GM23338 (cell line): ENCODE measurements around the gene SDHAF2.

Experiments used
- CREB1 ChIP-seq: fragments of 250-450 bp; sonication (Bioruptor Pico); IDR thresholded peaks from 2 replicates; pipeline ENCODE4 v1.5.0; 2020; ENCODE audit warnings: low read depth, mild to moderate bottlenecking, moderate library complexity
- CTCF ChIP-seq, 2 experiments: fragments of 200-600 bp in 1 of 2; sonication (generic) in 1 of 2; conservative IDR thresholded peaks; 2 replicates each; pipeline versions ENCODE4 v1.5.1 to v1.6.1; 2016 to 2017; ENCODE audit warnings: antibody characterized with exemption in 2 of 2, low read depth in 2 of 2, mild to moderate bottlenecking in 2 of 2, moderate library complexity in 1 of 2
- ETS1 ChIP-seq: IDR thresholded peaks from 2 replicates; pipeline ENCODE4 v1.6.1; 2016; ENCODE audit warnings: antibody characterized with exemption
- EZH2 ChIP-seq: fragments of 200-600 bp; sonication (generic); IDR thresholded peaks from one replicate; pipeline ENCODE4 v1.8.0; 2017; ENCODE audit warnings: antibody characterized with exemption, mild to moderate bottlenecking, low read depth; ENCODE audit not compliant: unreplicated experiment
- EZH2phosphoT487 ChIP-seq: fragments of 200-600 bp; sonication (generic); IDR thresholded peaks from one replicate; pipeline ENCODE4 v1.8.1; 2018; ENCODE audit warnings: antibody characterized with exemption; ENCODE audit not compliant: unreplicated experiment
- JUNB ChIP-seq: IDR thresholded peaks from one replicate; pipeline ENCODE4 v1.6.1; 2016; ENCODE audit warnings: antibody characterized with exemption; ENCODE audit not compliant: unreplicated experiment
- NANOG ChIP-seq: IDR thresholded peaks from 2 replicates; pipeline ENCODE4 v1.6.1; 2016; ENCODE audit warnings: antibody characterized with exemption, borderline replicate concordance
- POLR2AphosphoS5 ChIP-seq: IDR thresholded peaks from 2 replicates; pipeline ENCODE4 v1.6.1; 2016; ENCODE audit warnings: antibody characterized with exemption, low read depth
- REST ChIP-seq: IDR thresholded peaks from one replicate; pipeline ENCODE4 v1.6.1; 2018; ENCODE audit warnings: antibody characterized with exemption; ENCODE audit not compliant: unreplicated experiment
- STAT1 ChIP-seq: IDR thresholded peaks from one replicate; pipeline ENCODE4 v1.6.1; 2016; ENCODE audit warnings: antibody characterized with exemption; ENCODE audit not compliant: unreplicated experiment
- ZNF114 ChIP-seq: fragments of 250-450 bp; sonication (Bioruptor Pico); IDR thresholded peaks from 2 replicates; pipeline ENCODE4 v1.5.0; 2020; ENCODE audit warnings: mild to moderate bottlenecking, moderate library complexity
- ZNF462 ChIP-seq: fragments of 250-450 bp; sonication (Bioruptor Pico); IDR thresholded peaks from 2 replicates; pipeline ENCODE4 v1.5.0; 2020; ENCODE audit warnings: mild to moderate bottlenecking, moderate library complexity

GRCh38 chr11:61448552-61448927, 18.6 kb downstream of the SDHAF2 start:
- TF ChIP-seq CTCF (conservative IDR thresholded peaks at IDR 0.05; ENCODE audit: low read depth in 2 of 2) (no peak), ETS1 (no peak), EZH2 (no peak), REST (no peak), ZNF114 (CRISPR knock-in tag) (no peak), JUNB (no peak), POLR2AphosphoS5 (no peak), EZH2phosphoT487 (no peak), CREB1 (CRISPR knock-in tag) (no peak), ZNF462 (CRISPR knock-in tag) (no peak), NANOG (no peak), STAT1 (no peak)
